K562 (cell line): Measurements from ENCODE around the gene SGPP2. TPM values are rescaled to one million over a fixed set of nuclear protein-coding genes. Genes with fewer than 3 reads are reported as not detected.

Source experiments
- ATAC-seq: fragments of 200-7000 bp; cut with Tn5 transposase; 3 replicates; pipeline ENCODE4 v1.9.1; 2020; ENCODE audit warnings: moderate library complexity
- BruUV-seq: library from RNA; stranded (reverse); fragments of 400-500 nt; replicated peaks from 2 replicates; lab custom pipeline; 2021; lab: Mats Ljungman, UMichigan
- CTCF ChIA-PET: fragments of 300-600 bp; formaldehyde crosslinking; extraction: SDS; loops from one replicate; lab custom pipeline; 2021; ENCODE audit warnings: low intra/inter-chr PET ratio; lab: Yijun Ruan, JAX
- POLR2A ChIA-PET: fragments of 300-600, 350-650 bp; sonication (Branson Sonifier 250); formaldehyde crosslinking; extraction: SDS; loops from one replicate; lab custom pipeline; 2021; ENCODE audit warnings: antibody characterized with exemption, inconsistent platforms; lab: Yijun Ruan, JAX
- DNase-seq, 4 experiments: peaks; one replicate each; pipeline versions ENCODE4 v3.0.0 to v3.0.0-alpha.2; 2011 to 2018; ENCODE audit warnings: low spot score in 3 of 4, mixed read lengths in 3 of 4; ENCODE audit errors: extremely low read depth in 1 of 4
- FAIRE-seq: peaks from 2 replicates; lab custom pipeline; 2011; peaks lifted over from hg19 to GRCh38; lab: Jason Lieb, UNC
- H2AFZ ChIP-seq: 2 replicates; pipeline ENCODE4 v1.6.0; 2011; ENCODE audit warnings: low read depth, low read length, control low read depth, inconsistent platforms
- H3K27ac ChIP-seq: fragments of 200-600 bp; 3 replicates; pipeline ENCODE4 v1.8.0; 2011; ENCODE audit warnings: low read depth, mild to moderate bottlenecking, control low read depth, inconsistent platforms, low read length, moderate library complexity, mixed read lengths; ENCODE audit errors: extremely low read depth
- H3K27me3 ChIP-seq, 2 experiments: fragments of 300-600 bp in 1 of 2; 2 replicates in 1 of 2; 3 replicates in 1 of 2; pipeline versions ENCODE4 v1.6.0 to v1.8.0; 2011; ENCODE audit warnings: inconsistent platforms in 2 of 2, low read length in 2 of 2, mild to moderate bottlenecking in 1 of 2, mixed read lengths in 1 of 2, moderate library complexity in 1 of 2; ENCODE audit not compliant: control insufficient read depth in 2 of 2, insufficient read depth in 2 of 2
- H3K36me3 ChIP-seq: fragments of 300-600 bp; 3 replicates; pipeline ENCODE4 v1.8.0; 2011; ENCODE audit warnings: mild to moderate bottlenecking, low read length, inconsistent platforms; ENCODE audit not compliant: control insufficient read depth, insufficient read depth
- H3K4me1 ChIP-seq, 2 experiments: fragments of 200-600 bp in 1 of 2; replicated peaks in 1 of 2; 2 replicates in 1 of 2; 3 replicates in 1 of 2; pipeline versions ENCODE4 v1.5.1 to v1.8.0; 2011; ENCODE audit warnings: inconsistent platforms in 2 of 2, low read length in 2 of 2, mild to moderate bottlenecking in 1 of 2, mixed read lengths in 1 of 2, moderate library complexity in 1 of 2; ENCODE audit not compliant: control insufficient read depth in 2 of 2, insufficient read depth in 2 of 2
- H3K4me2 ChIP-seq: 2 replicates; pipeline ENCODE4 v1.6.1; 2011; ENCODE audit warnings: low read length, control low read depth, inconsistent platforms, mixed read lengths; ENCODE audit not compliant: insufficient read depth
- H3K4me3 ChIP-seq: fragments of 200-600 bp; sonication (generic), shearing (Covaris generic); 2 replicates; pipeline ENCODE4 v1.5.1; 2016; ENCODE audit warnings: control low read depth, inconsistent platforms
- H3K79me2 ChIP-seq: fragments of 200-600 bp; 3 replicates; pipeline ENCODE4 v1.8.0; 2011; ENCODE audit warnings: low read length, inconsistent platforms; ENCODE audit not compliant: control insufficient read depth, insufficient read depth
- H3K9ac ChIP-seq, 2 experiments: 2 replicates each; pipeline versions ENCODE4 v1.6.0 to v1.6.1; 2011; ENCODE audit warnings: low read depth in 2 of 2, low read length in 2 of 2, control low read depth in 1 of 2, inconsistent platforms in 1 of 2, mild to moderate bottlenecking in 1 of 2, mixed read lengths in 1 of 2; ENCODE audit not compliant: insufficient read depth in 1 of 2
- H3K9me1 ChIP-seq: one replicate; pipeline ENCODE4 v1.6.0; 2011; ENCODE audit warnings: inconsistent platforms, mild to moderate bottlenecking, low read length, moderate library complexity; ENCODE audit not compliant: control insufficient read depth, insufficient read depth
- H3K9me3 ChIP-seq: replicated peaks from 2 replicates; pipeline ENCODE4 v1.5.1; 2011; ENCODE audit warnings: low read depth, low read length, inconsistent platforms; ENCODE audit not compliant: control insufficient read depth, insufficient read depth
- H4K20me1 ChIP-seq: replicated peaks from 2 replicates; pipeline ENCODE4 v1.6.1; 2011; ENCODE audit warnings: low read length, inconsistent platforms, mixed read lengths; ENCODE audit not compliant: control insufficient read depth, insufficient read depth
- BRD9 ChIP-seq: fragments of 450-650 bp; IDR thresholded peaks from 2 replicates; pipeline ENCODE4 v1.6.1; 2018; ENCODE audit warnings: low read depth; ENCODE audit not compliant: partially characterized antibody
- CBX1 ChIP-seq: sonication (generic); IDR thresholded peaks from 2 replicates; pipeline ENCODE4 v1.6.1; 2016; ENCODE audit warnings: antibody characterized with exemption, low read depth, mild to moderate bottlenecking
- FUS ChIP-seq: fragments of 200-400 bp; formaldehyde crosslinking; optimal IDR thresholded peaks from 2 replicates; pipeline ENCODE3; 2017; ENCODE audit warnings: low read depth, low read length
- GATAD2A ChIP-seq: fragments of 450-650 bp; IDR thresholded peaks from 2 replicates; pipeline ENCODE4 v1.6.1; 2017
- HNRNPH1 ChIP-seq: fragments of 200-400 bp; formaldehyde crosslinking; optimal IDR thresholded peaks from 2 replicates; pipeline ENCODE3; 2017; ENCODE audit warnings: low read depth, mild to moderate bottlenecking, low read length, moderate library complexity
- NFYB ChIP-seq: IDR thresholded peaks from 2 replicates; pipeline ENCODE4 v1.6.1; 2011; ENCODE audit warnings: mild to moderate bottlenecking, moderate library complexity; ENCODE audit not compliant: insufficient read length; ENCODE audit errors: extremely low read depth
- PCBP2 ChIP-seq: fragments of 200-400 bp; formaldehyde crosslinking; IDR thresholded peaks from 2 replicates; pipeline ENCODE4 v1.6.1; 2018; ENCODE audit warnings: low read length, low read depth, mild to moderate bottlenecking, moderate library complexity; ENCODE audit not compliant: poor library complexity, severe bottlenecking
- RBM22 ChIP-seq: fragments of 200-400 bp; formaldehyde crosslinking; IDR thresholded peaks from 2 replicates; pipeline ENCODE4 v1.6.1; 2018; ENCODE audit warnings: low read length, low read depth; ENCODE audit not compliant: poor library complexity, severe bottlenecking
- ZFPM2 ChIP-seq: fragments of 250-450 bp; sonication (Bioruptor Pico); IDR thresholded peaks from 2 replicates; pipeline ENCODE4 v1.5.1; 2022; ENCODE audit warnings: mild to moderate bottlenecking
- ZNF134 ChIP-seq: fragments of 250-450 bp; sonication (Bioruptor Pico); conservative IDR thresholded peaks from 2 replicates; pipeline ENCODE4 v1.4.0; 2020
- ZNF384 ChIP-seq: IDR thresholded peaks from 2 replicates; pipeline ENCODE4 v1.6.1; 2012; ENCODE audit warnings: low read depth, low read length, improper control_type of control experiment
- WGBS: fragments of 100-300 bp; shearing (Covaris generic); methylation state at CpG from one replicate; pipeline ENCODE4 v1.1.6; 2016; ENCODE audit warnings: low coverage, mixed read lengths; ENCODE audit not compliant: insufficient coverage; ENCODE audit errors: missing lambda C conversion rate; 5-methylcytosine and 5-hydroxymethylcytosine counted together
- in situ Hi-C: fragments of 300-500 bp; cut with MboI; formaldehyde crosslinking; loops from 4 replicates; pipeline ENCODE4 v1.15.0; 2018; ENCODE audit warnings: inconsistent platforms, mixed read lengths
- intact Hi-C: fragments of 100-400 bp; cut with micrococcal nuclease; formaldehyde crosslinking; loops from 2 replicates; pipeline ENCODE4 v1.14.2; 2022
- polyA plus RNA-seq, 8 experiments: library from polyadenylated mRNA; depleted of rRNA in 4 of 8; stranded (reverse) in 5 of 8; unstranded in 3 of 8; fragments of >200 nt; fragmentation: Nextera tagmentation in 2 of 8; fragmentation: Illumina TruSeq in 1 of 8; extraction: Ambion mirVana in 2 of 8; extraction: Trizol in 1 of 8; gene quantifications; 2 replicates each; pipeline versions ENCODE4 v1.2.1 to v1.2.3, GENCODE V29; 2011 to 2014; ENCODE audit warnings: inconsistent platforms in 1 of 8, missing spikeins in 1 of 8
- total RNA-seq, 7 experiments: library from RNA; depleted of rRNA in 6 of 7; stranded (reverse); fragments of >200 nt in 6 of 7; fragmentation: Illumina TruSeq in 2 of 7; extraction: Trizol in 2 of 7; gene quantifications; 2 replicates each; pipeline versions ENCODE4 v1.2.1 to v1.2.3, GENCODE V29; 2011 to 2021; ENCODE audit warnings: low replicate concordance in 1 of 7
- TF ChIP-seq, protein P1 (sequence below), 2 experiments: fragments of 150-350 bp in 1 of 2; IDR thresholded peaks; 2 replicates each; pipeline ENCODE4 v1.6.1; 2012 to 2016; ENCODE audit warnings: low read depth in 2 of 2, low read length in 2 of 2, mild to moderate bottlenecking in 1 of 2, moderate library complexity in 1 of 2
- TF ChIP-seq, protein P2 (sequence below), 3 experiments: IDR thresholded peaks in 2 of 3; conservative IDR thresholded peaks in 1 of 3; 2 replicates each; pipeline ENCODE4 v1.5.1; 2011 to 2012; ENCODE audit warnings: low read length in 3 of 3, mild to moderate bottlenecking in 3 of 3, control low read depth in 2 of 3, improper control_type of control experiment in 1 of 3, inconsistent platforms in 1 of 3, low read depth in 1 of 3, mixed read lengths in 1 of 3, moderate library complexity in 1 of 3; ENCODE audit not compliant: insufficient read depth in 2 of 3
- TF ChIP-seq, protein P3 (sequence below): fragments of 250-450 bp; sonication (Bioruptor Pico); IDR thresholded peaks from 2 replicates; pipeline ENCODE4 v1.5.0; 2022; ENCODE audit warnings: mild to moderate bottlenecking

Gene SGPP2
- total and polyA plus RNA-seq, 9 of the 15 experiments (the other 6 are each of a cell fraction or from before 2014, with no cell fraction given), result 0.01 to 0.04 TPM; not detected in 7

DNA sequence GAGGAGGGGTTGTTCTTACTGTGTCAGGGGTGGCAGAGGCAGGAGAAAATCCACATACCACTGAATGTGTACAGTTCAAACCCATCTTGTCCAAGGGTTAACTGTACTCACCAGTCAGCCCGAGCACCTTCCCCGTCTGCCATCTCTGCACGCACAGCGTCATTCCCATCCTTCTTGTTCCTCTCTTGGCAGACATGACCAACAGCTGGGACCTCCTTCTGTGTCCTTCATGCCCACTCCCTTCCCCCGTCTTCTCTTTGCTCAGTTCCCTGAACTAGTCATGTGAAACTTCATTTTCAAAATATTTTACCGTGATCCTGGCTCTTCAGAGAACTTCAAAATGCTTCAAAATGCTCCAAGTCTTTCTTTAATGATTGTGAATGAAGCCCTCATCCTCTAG is 139.6 kb downstream of the SGPP2 start:
- ATAC-seq (no peak), FAIRE-seq (no peak), DNase-seq (no peak)
- Histone ChIP-seq H3K9me1 (no peaks in the 10 kb centered on the region), H3K9me3 (no peaks in the 10 kb centered on the region), H2AFZ (no peak overlapping the region), H3K4me2 (no peak overlapping the region), H3K36me3 (peaks cover 22% of the 10 kb centered on the region; the same call in 2 of the 3 replicates), H4K20me1 (no peaks in the 10 kb centered on the region), H3K79me2 (no peaks in the 10 kb centered on the region), H3K27ac (no peak overlapping the region), H3K4me3 (no peak overlapping the region), H3K9ac (no peak overlapping the region), H3K4me1 (no peaks in the 10 kb centered on the region), H3K27me3 (no peaks in the 10 kb centered on the region)
- ChIA-PET POLR2A (no interaction called here), CTCF (no interaction called here)
- in situ Hi-C loops (loop anchor here (25.0 kb wide), 1 partner anchor 252 kb away; a partner anchor contains a TSS), intact Hi-C loops (loop anchor here (2.0 kb wide), 1 partner anchor 245 kb away; no protein-coding TSS in a partner anchor)
- BruUV-seq, result no TSS peak
- TF ChIP-seq PCBP2, result no peak
- TF ChIP-seq HNRNPH1, result no peak
- TF ChIP-seq, protein P1, sequence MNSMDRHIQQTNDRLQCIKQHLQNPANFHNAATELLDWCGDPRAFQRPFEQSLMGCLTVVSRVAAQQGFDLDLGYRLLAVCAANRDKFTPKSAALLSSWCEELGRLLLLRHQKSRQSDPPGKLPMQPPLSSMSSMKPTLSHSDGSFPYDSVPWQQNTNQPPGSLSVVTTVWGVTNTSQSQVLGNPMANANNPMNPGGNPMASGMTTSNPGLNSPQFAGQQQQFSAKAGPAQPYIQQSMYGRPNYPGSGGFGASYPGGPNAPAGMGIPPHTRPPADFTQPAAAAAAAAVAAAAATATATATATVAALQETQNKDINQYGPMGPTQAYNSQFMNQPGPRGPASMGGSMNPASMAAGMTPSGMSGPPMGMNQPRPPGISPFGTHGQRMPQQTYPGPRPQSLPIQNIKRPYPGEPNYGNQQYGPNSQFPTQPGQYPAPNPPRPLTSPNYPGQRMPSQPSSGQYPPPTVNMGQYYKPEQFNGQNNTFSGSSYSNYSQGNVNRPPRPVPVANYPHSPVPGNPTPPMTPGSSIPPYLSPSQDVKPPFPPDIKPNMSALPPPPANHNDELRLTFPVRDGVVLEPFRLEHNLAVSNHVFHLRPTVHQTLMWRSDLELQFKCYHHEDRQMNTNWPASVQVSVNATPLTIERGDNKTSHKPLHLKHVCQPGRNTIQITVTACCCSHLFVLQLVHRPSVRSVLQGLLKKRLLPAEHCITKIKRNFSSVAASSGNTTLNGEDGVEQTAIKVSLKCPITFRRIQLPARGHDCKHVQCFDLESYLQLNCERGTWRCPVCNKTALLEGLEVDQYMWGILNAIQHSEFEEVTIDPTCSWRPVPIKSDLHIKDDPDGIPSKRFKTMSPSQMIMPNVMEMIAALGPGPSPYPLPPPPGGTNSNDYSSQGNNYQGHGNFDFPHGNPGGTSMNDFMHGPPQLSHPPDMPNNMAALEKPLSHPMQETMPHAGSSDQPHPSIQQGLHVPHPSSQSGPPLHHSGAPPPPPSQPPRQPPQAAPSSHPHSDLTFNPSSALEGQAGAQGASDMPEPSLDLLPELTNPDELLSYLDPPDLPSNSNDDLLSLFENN (IDR thresholded peaks at IDR 0.05; ENCODE audit: low read depth in 2 of 2, low read length in 2 of 2), result no peak
- TF ChIP-seq ZNF134 (CRISPR knock-in tag), result no peak
- TF ChIP-seq CBX1, result no peak
- TF ChIP-seq ZNF384, result no peak
- TF ChIP-seq ZFPM2, result no peak
- TF ChIP-seq, protein P2, sequence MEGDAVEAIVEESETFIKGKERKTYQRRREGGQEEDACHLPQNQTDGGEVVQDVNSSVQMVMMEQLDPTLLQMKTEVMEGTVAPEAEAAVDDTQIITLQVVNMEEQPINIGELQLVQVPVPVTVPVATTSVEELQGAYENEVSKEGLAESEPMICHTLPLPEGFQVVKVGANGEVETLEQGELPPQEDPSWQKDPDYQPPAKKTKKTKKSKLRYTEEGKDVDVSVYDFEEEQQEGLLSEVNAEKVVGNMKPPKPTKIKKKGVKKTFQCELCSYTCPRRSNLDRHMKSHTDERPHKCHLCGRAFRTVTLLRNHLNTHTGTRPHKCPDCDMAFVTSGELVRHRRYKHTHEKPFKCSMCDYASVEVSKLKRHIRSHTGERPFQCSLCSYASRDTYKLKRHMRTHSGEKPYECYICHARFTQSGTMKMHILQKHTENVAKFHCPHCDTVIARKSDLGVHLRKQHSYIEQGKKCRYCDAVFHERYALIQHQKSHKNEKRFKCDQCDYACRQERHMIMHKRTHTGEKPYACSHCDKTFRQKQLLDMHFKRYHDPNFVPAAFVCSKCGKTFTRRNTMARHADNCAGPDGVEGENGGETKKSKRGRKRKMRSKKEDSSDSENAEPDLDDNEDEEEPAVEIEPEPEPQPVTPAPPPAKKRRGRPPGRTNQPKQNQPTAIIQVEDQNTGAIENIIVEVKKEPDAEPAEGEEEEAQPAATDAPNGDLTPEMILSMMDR (IDR thresholded peaks at IDR 0.05 in 2 of 3, conservative IDR thresholded peaks at IDR 0.05 in 1 of 3; ENCODE audit: insufficient read depth in 2 of 3, low read depth in 1 of 3, low read length in 3 of 3), result no peak
- TF ChIP-seq RBM22, result no peak
- TF ChIP-seq, protein P3, sequence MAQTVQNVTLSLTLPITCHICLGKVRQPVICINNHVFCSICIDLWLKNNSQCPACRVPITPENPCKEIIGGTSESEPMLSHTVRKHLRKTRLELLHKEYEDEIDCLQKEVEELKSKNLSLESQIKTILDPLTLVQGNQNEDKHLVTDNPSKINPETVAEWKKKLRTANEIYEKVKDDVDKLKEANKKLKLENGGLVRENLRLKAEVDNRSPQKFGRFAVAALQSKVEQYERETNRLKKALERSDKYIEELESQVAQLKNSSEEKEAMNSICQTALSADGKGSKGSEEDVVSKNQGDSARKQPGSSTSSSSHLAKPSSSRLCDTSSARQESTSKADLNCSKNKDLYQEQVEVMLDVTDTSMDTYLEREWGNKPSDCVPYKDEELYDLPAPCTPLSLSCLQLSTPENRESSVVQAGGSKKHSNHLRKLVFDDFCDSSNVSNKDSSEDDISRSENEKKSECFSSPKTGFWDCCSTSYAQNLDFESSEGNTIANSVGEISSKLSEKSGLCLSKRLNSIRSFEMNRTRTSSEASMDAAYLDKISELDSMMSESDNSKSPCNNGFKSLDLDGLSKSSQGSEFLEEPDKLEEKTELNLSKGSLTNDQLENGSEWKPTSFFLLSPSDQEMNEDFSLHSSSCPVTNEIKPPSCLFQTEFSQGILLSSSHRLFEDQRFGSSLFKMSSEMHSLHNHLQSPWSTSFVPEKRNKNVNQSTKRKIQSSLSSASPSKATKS (CRISPR knock-in tag), result no peak
- TF ChIP-seq NFYB, result no peak
- no peak for TF ChIP-seq BRD9
- no peak for TF ChIP-seq GATAD2A
- TF ChIP-seq FUS, result no peak
- WGBS, result 76% methylated on average over 6 of the region's 6 CpGs
